Tongue (tissue), 2 donors: ENCODE data around the gene TPK1. TPM values are rescaled to one million over a fixed set of nuclear protein-coding genes. Genes with fewer than 3 reads are reported as not detected.
"Not testable (repeated sequence)": the region's sequence is repeated elsewhere in the genome, so short reads cannot be mapped to it uniquely, and the experiment has no call there.

ENCODE experiments used
- DNase-seq: peaks from one replicate; pipeline ENCODE4 v3.0.0-alpha.2; 2015
- total RNA-seq: library from RNA; depleted of rRNA; stranded (reverse); fragments of >200 nt; gene quantifications from one replicate; pipeline ENCODE4 v1.2.3, GENCODE V29; 2014

Gene TPK1
- total RNA-seq, 1 donor from 2014 or later = 4.3 TPM

DNA sequence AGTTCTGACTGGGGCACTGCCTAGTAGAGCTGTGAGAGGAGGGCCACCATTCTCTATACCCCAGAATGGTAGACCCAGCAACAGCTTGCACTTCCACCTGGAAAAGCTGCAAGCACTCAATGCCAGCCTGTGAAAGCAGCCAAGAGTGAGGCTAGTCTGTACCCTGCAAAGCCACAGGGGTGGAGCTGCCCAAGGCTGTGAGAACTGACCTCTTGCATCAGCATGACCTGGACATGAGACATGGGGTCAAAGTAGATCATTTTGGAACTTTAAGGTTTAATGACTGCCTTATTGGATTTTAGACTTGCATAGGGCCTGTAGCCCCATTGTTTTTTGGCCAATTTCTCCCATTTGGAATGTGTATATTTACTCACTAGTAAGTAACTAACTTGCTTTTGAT, 206.3 kb downstream of the TPK1 start:
- DNase-seq = no peak

DNA sequence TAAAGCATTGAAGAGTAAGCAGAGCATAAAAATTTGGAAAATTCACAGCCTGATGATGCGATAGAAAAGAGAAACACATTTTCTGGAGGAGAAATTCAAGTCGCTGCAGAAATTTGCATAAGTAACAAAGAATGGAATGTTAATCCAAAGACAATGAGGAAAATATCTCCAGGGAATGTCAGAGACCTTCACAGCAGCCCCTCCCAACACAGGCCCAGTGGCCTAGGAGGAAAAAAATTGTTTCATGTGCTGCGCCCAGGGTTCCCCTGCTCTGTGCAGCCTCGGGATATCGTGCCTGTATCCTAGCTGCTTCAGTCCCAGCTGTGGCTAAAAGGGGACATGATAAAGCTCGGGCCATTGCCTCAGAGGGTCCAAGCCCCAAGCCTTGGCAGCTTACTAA, 206.8 kb downstream of the TPK1 start:
- no peak for DNase-seq

- DNase-seq = no peak
Observed at GRCh38 chr7:144628176-144628575, 207.7 kb downstream of the TPK1 start.

DNA sequence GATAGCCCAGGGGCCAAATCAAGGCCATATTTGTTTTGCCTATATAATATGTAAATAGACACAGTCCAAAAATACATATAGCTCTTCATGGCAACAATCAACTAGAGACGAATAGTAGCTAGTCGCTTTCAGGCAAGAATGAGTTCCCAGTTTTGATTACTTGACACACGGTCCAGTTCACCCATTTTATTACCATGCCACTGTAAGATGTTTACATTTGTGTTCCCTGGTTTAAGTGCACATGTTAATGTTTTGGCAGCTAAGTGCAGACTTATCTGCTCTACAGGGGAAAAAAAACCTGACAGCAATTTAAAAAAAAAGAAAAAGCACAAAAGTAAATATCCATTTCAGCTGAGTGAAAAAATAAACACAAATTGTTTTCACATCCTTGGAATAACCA, 213.1 kb downstream of the TPK1 start:
- DNase-seq = no peak

- no peak for DNase-seq
Observed at GRCh38 chr7:144606261-144606660, 229.6 kb downstream of the TPK1 start.

DNA sequence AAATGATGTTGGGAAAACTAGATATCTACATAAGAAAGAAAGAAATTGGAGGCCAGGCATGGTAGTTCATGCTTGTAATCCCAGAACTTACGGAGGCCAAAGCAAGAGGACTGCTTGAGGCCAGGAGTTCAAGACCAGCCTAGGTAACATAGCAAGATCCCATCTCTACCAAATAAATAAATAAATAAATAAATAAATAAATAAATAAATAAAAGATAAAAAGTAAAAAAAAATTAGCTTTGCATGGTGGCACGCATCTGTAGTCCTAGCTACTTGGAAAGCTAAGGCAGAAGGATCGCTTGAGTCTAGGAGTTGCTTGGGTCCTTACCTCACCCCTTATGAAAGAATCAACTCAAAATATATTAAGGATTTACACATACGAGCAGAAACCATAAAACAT, 238.9 kb downstream of the TPK1 start:
- no peak for DNase-seq

DNA sequence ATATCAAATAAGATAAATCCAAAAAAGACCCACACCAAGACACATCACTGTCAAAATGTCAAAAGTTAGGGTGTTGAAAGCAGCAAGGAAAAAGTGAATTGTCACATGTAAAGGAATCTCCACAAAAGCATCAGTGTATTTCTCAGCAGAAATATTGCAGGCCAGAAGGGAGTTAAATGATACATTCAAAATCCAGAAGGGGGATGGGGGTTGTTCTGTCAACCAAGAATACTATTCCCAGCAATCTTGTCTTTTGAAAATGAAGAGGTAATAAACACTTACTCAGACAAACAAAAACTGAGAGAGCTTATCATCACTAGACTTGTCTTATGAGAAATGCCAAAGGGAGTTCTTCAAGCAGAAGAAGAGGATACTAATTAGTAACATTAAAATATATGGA, 241.3 kb downstream of the TPK1 start:
- no peak for DNase-seq

GRCh38 chr7:144588559-144589051, 247.2 kb downstream of the TPK1 start:
- DNase-seq = peak; percentile 3

DNA sequence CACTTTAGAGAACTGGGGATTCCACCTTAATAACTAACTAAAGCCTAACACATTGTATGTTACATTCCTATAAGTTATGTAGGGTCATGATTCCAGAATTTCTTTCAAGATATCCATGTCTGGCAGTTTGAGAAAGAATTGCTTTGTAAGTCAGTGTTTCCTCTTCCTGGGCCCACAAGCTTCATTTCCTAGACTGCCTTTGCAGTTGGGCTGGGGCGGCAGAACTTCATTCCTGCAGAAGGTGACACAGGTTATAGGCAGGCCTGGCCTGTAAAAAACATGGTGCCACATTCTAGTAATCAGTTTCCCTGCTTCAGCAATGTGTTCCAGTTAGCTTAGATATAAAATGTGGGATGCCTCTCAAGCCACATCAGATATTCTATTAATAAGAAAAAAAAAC, 248.2 kb downstream of the TPK1 start:
- DNase-seq = no peak

DNA sequence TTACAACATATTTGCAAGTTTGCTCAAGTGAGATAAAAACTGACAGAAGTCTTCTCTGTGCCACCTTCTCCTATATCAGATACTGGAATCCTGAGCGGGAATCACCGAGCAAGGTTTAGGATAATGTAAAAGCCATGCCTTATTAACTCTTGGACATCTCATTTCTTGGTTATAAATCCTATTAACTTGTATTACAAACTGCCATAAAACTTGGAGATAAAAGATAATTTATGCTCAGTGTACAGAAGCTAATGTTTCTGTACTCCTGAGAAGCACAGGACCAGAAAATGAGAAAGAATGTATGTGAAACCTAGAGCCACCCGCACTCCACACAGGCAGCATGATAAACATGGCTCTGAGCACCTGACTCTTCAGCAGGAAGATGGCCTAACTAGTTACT, 251.1 kb downstream of the TPK1 start:
- DNase-seq = no peak

DNA sequence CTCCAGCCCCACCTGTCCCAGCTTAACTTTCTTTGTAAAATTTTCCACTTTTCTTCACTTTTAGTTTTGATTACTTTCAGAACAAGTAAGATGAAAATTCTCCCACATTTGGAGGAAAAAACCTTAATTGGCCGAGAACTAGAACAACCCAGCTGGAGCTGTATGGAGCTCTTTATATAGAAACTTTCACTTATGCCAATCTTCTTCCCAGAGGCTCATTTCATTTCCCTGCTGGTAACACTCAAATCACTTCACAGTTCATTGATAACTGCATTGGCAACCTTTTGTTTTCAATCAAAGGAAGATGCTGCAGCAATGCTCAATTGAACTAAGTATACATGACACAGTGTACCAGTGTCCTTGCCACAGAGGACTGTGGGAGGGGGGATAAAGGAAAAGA, 256.2 kb downstream of the TPK1 start:
- no peak for DNase-seq

DNA sequence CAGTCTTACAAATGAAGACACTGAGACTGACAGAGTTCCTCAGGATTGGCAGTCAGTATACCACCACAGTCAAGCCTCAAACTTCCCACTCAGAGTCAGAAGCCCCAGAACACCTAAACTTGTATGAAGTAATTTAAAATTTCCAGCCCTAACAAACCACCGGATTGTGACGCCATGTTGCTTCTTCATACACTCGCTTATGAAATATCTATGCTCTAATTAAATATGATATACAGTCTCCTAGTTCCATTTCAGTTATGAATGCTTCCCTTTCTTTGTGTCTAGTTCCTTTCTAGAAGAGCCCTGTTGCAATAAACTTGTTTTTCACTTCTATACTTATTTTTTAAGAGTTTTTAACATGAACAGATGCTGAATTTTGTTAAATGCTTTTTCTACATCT, 260.4 kb downstream of the TPK1 start:
- DNase-seq = no peak

GRCh38 chr7:144574753-144575152, 261.1 kb downstream of the TPK1 start:
- not testable (repeated sequence) for DNase-seq

GRCh38 chr7:144568233-144568632, 267.6 kb downstream of the TPK1 start:
- DNase-seq = no peak

DNA sequence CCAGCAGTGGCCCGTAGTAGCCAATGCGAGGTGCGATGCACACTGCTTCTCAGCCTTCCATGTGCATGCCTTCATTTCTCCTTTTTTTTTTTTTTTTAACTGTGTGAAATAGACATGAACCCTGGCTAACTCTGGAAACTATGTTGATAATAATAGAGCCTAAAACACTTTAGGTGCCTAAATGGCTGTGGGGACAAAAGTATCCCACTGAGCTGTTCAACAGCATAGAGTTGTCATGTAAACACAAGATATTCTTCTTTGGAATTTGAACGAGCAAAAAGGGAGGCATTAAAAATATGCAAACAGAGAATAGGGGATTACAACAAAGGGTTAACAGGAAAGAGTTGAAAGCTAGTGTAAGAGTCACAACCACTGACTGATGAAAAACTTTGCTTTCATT, 270.3 kb downstream of the TPK1 start:
- DNase-seq = no peak

DNA sequence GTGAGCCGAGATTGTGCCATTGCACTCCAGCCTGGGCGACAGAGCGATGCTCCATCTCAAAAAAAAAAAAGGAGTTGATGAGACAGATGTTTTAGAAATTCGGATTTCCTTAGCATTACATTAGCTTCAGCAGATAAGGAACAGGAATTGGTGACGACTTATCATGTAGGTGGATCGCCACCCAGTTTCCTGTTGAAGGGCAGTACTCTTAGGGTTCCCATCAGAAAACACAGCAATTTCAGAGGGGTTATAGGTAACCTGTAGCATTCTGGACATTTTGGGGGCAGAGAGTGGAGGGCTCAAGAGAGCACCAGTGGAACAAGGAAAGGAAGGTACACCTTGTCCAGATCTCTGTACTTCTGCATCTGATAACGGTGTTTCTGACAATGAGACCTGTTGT, 286.0 kb downstream of the TPK1 start:
- DNase-seq = no peak

- no peak for DNase-seq
Observed at GRCh38 chr7:144548556-144548955, 287.3 kb downstream of the TPK1 start.

DNA sequence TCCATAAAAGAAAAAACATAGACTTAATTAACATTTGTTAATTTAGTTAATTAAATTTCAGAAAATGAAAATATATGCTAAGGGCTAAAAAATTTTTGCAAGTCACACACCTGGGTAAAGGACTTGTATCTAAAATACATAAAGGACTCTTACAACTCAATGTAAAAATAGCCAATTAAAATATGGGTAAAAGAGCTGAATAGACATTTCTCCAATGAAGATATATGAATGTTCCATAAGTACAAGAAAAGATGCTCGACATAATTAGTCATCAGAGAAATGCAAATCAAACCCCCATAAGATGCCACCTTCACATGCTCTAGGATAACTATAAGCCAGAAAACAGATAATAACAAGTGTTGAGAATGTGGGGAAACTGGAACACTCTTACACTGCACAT, 288.0 kb downstream of the TPK1 start:
- no peak for DNase-seq

DNA sequence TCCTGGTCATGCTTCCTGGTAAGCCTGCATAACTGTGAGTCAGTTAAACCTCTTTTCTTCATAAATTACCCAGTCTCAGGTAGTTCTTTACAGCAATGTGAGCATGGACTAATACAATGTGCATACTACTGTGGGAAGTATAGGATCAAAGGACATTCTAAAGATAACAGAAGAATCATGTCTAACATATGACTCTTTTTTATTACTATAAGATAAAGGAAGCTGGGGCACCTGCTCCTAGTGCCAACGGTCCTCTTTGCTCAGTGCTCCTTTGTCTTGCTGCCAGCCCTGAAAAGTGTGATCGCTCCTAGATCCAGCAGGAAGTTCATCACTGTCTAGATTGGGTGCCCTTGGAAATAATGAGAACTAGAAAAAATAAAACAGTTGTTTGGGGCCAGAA, 289.1 kb downstream of the TPK1 start:
- no peak for DNase-seq

- no peak for DNase-seq
Observed at GRCh38 chr7:144545330-144545729, 290.5 kb downstream of the TPK1 start.

DNA sequence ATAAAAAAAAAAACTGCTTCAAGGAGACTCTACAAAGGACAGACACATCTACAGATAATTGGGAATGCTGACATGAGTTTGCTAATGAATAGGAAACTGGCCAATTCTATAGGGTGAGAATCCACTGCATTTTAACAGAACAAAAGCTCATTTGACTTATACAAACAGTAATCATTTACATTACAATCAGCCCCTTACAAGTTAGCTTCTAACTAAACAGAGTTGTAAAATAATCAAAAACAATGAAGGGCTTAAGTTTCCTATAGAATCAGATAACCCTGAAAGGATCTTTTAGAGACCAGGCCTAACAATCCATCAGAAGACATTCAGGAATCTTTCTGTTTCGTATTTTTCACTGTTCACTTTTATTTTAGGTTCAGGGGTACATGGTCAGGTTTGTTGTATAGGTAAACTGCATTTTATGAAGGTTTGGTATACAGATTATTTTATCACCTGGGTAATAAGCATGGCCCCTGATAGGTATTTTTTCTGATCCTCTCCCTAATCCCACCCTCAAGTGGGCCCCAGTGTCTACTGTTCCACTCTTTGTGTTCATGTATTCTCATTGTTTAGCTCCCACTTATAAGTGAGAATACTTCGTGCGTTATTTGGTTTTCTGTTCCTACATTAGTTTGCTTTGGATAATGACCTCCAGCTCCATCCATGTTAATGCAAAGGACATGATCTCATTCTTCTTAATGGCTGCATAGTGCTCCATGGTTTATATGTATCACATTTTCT, 301.0 kb downstream of the TPK1 start:
- DNase-seq = no peak

GRCh38 chr7:144534196-144534595, 301.7 kb downstream of the TPK1 start:
- no peak for DNase-seq

DNA sequence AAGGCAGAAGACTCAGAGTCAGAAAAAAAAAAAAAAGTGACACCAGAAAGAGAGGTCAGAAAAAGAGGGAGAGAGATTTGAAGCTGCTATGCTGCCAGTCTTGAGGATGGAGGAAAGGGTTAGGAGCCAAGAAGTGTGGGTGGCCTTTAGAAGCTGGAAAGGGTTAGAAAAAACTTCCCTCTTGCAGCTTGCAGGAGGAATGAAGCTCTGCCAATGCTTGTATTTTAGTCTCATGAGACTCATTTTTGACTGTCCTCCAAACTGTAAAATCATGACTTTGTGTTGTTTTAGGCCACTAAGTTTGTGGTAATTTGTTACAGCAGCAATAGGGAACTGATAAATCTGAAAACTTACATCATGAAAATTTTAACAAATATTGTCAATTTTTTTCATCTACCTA, 304.7 kb downstream of the TPK1 start:
- no peak for DNase-seq

- DNase-seq = no peak
Observed at GRCh38 chr7:144529269-144529926, 306.5 kb downstream of the TPK1 start.
